HG03571 (cell line): Measurements from ENCODE around the gene TRPM4.
"Not testable (repeated sequence)": the region's sequence is repeated elsewhere in the genome, so short reads cannot be mapped to it uniquely, and the experiment has no call there.

Source experiments
- ATAC-seq: cut with Tn5 transposase; IDR thresholded peaks from one replicate; pipeline ENCODE4 v1.9.1; 2021; ENCODE audit not compliant: unreplicated experiment

The TRPM4 gene

GRCh38 chr19:49157445-49158224, at the start of gene TRPM4:
Gene TRPM4 (plus strand): TSS chr19:49157792. CDS start chr19:49157867, 75 bp downstream.
- ATAC-seq, result no peak

DNA sequence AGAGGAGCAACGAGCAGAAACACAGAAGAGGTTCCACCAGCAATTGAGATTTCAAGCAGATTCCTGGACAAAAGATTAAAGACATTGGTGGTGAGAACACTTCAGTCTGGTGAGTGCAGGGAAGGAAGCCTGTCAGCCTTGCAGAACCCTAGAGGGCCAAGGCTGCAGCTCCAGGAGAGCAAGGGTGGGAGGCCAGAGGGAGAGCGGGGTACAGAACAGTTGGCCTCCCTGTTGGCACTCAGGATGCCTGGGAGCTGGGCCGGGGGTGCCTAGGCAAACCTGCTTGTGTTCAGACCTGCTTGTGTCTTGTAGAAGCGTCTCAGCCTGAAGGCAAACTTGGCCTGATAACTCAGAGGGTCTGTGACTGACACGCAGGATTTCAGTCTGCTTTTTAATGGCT, 48.5 kb upstream of the TRPM4 start:
- ATAC-seq, result no peak

GRCh38 chr19:49109569-49110233, 47.9 kb upstream of the TRPM4 start:
- no peak for ATAC-seq

- no peak for ATAC-seq
These were observed 47.0 kb upstream of the TRPM4 start for GRCh38 chr19:49110567-49110966.

DNA sequence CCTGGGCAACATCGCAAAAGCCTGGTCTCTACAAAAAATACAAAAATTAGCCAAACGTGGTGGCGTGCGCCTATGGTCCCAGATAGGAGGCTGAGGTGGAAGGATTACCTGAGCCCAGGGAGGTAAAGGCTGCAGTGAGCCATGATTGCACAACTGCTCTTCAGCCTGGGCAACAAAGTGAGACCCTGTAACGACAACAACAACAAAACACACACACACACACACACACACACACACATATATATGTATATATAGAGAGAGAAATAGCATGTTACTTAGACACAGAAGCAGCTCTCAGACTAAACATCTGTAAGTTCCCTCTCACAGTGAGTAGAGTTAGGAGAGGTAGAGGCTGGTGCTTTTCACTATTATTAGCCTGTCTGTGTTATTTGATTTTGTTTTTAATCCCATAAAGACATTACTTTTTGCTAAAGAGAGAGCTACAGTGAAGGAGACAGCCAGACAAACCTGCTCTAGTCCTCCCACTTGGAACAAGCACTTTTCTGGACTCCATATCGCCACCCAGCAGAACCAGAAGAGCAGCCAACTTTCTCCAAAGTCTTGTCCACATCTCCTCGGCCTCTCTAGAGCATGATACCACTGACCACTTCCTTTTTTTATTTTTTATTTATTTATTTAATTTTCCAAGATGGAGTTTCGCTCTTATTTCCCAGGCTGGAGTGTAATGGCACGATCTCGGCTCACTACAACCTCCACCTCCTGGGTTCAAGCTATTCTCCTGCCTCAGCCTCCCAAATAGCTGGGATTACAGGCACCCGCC, 46.2 kb upstream of the TRPM4 start:
- ATAC-seq, result no peak

DNA sequence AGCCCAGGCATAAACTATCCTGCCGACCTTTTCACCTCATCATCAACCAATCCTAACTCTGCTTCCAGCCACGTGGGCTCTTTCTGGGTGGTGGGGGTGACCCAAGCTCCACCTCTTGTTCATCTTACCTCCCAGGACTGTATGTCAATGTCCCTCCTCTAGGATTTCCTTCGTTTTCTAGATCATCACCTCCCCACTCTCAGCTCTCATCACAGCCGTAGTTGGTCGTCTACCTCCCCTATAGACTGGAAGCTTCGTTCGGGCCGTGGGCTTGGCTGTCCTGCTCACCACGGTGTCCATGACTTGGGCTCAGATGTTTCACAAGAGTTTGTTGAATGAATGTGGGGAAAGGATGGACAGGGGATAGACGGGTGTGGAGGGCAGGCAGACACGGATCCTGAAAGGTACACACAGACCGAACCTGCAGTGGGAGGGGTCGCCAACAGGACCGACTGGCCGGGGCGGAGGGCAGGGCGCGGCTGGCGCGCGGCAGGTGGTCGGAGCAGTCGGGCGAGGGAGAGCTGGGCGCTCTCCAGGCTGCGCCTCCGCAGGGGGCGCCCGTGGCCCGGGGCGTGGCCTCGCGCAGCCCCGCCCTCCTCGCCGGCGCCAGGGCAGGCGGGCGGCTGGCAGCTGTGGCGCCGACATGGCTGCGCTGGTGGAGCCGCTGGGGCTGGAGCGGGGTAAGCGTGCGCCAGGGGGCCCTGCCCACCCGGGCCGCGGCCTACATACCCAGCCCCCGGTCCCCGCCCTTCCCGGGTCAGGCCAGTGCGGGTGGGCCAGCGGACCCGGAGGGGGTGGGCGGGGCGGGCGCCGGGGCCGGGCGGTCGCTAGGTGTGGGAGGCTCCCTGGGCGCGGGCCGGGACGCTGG, 43.6 kb upstream of the TRPM4 start, which contains the start of gene LIN7B:
Gene LIN7B, plus strand, starts transcription at position 609 of the 868 bp plus-strand sequence. Its CDS starts 35 bp downstream, at position 644.
- ATAC-seq, result no peak

GRCh38 chr19:49114630-49115363, 42.8 kb upstream of the TRPM4 start:
- no peak for ATAC-seq

- ATAC-seq, result no peak
These were observed 41.0 kb upstream of the TRPM4 start for GRCh38 chr19:49116544-49116943.

DNA sequence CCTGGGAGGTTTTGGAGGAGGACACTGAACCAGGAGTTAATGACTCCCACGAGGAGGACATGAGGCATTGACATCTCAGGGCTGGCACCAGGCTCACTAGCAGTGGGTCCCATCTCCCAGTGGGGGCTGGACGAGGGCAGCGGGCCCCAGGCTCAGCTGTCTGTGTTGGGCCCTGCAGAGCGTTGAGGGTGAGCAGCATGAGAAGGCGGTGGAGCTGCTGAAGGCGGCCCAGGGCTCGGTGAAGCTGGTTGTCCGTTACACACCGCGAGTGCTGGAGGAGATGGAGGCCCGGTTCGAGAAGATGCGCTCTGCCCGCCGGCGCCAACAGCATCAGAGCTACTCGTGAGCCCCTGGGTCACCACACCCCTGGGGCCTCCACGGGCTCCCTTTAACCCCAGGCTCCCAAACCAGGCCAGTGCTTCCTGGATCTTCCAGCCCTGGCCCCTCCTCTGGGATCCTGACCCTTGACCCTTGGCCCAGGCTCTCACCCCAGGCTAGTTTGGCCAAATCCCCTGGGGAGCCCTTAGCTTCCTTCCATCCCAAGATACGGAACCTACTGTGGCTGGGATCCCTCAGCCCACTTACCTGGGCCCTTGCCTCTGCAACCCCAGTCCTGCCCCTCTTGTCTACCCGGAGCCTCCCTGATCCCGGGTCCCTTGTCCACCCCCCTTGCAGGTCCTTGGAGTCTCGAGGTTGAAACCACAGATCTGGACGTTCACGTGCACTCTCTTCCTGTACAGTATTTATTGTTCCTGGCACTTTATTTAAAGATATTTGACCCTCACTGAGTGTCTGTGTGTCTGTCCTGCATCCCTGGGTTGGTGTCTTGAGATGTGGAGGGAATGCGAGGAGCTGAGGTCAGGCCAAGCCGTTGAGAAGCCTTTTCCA, 39.7 kb upstream of the TRPM4 start:
- no peak for ATAC-seq

DNA sequence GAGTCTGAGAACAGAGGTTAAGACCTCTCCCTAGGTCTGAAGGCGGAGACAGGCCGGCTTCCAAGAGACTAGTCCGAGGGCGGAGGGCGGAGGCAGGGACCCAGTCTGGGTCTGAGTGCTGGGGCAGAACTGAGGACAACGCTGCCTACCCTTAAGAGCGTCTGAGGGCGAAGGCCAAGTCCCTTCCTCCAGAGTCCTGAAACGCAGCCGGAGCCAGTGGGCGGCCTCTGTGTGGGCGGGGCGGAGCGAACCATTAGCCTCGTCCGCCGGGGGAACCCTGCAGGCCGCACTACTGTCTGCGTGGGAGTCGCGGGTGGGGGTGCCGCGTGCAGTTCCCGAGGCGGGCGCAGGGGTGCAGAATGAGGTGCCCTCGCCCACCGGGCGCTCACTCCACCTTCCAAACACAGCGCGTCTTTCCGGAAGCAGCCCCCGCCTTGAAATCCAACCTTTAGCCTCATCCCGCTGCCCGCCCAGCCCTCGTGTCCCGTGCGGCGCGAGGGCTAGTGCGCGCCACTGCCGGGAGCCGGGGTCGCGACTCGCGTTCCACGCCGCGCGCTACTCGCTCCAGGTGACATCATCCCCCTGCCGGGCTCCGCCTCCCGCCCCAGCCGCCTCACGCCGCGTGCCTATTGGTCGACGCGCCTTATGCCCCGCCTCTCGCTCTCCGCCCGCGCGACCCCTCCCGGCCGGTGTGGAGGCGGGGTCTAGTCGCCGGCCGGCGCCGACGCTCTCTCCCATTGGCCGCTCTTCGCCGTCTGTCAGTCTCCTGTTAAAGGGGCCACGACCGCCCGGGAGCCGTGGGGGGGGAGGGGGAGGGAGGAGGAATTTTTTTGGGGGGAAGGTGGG, 38.8 kb upstream of the TRPM4 start, which contains the start of gene C19orf73:
Gene C19orf73, minus strand, starts transcription at position 579 of the 846 bp plus-strand sequence. Its CDS starts 121 bp downstream, at position 458.
- ATAC-seq, result peak; percentile 58

DNA sequence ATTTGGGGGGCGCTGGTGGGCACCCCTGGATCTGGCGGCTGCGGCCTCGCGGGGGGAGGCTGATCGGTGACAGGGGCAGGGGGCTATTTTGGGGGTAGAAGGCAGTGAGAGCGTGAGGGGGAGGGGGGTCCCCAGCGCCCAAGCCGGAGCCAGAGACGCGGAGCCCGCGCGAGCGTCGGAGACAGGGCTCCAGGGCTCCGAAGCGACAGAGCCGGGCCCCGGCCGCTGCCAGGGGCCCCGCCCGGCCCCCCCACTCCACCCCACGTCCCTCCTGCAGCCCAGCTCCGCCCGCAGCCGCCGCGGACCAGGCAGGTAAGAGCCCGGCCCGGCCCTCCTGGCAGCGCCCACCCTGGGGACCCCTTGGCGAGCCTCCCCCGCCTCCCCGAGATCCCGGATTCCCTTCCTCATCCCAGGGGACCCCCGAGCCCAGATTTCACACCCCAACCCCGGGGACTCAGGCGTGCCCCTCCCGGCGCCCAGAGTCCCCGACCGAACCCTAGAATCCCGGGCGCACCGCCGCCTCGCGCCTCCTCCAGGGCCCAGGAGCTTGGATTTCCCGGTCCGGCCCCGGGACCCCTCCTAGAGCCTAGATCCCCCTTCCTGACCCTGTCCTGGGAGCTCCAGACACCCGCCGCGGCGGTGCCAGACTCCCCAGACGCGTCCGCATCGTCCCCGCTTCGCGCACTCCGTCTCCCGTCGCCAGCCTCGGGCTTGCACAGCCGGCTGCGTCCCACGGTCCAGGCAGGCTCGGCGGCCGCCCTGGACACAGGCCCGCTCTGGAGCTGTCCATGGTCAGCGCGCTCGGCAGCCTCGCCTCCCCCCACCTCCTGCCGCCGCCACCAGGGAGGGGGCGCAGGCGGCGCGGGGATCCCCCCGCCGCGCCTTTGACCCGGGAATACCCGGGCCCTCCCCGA, 37.9 kb upstream of the TRPM4 start, which contains the start of gene PPFIA3:
Gene PPFIA3, plus strand, starts transcription at position 134 of the 914 bp plus-strand sequence. CDS start 8,330 bp downstream, outside the sequence.
- no peak for ATAC-seq

DNA sequence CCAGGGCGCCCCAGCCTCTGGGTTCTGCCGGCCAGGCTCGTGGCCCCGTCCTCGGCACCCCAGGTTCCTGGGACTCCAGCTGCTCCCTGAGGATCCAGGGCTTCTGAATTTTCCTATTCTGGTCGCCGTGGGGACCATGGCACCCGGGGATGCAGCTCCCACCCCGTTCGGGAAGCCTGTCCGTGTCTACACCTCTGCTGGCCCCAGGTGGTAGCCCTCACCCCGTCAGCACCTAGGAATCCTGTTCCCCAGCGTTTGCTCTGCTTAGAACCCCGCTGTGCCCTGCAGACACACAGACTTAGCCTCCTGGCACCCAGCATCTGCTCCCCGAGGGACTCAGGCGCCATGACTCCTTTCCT, 37.3 kb upstream of the TRPM4 start:
- ATAC-seq, result no peak

DNA sequence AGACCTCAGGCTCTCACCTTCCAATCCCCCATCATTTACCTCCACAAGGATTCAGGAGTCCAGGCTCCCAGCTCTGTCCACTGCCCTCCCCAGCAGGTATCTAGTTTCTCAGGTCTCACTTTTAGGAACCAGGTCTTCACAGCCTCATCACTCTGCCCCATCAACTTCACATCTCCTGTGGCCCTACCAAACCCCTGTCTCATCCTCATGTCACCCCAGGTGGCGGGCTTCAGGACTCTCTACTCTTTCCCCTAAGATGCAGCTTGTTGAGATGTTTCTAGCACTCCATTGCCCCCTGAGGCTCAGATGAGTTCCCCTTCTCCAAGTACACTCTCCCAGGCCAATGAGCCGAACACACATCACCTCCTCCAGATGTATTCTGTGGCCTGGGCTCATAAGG, 36.7 kb upstream of the TRPM4 start:
- ATAC-seq, result no peak

GRCh38 chr19:49121841-49122240, 35.8 kb upstream of the TRPM4 start:
- not testable (repeated sequence) for ATAC-seq

DNA sequence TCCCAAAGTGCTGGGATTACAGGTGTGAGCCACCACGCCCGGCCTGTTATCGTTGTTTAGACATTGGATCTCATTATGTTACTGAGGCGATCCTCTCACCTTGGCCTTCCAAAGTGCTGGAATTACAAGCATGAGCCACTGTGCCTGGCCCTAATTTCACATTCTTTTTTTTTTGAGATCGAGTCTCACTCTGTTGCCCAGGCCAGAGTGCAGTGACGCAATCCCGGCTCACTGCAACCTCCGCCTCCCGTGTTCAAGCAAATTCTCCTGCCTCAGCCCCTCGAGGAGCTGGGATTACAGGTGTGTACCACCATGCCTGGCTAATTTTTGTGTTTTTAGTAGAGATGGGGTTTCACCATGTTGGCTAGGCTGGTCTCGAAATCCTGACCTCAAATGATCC, 34.3 kb upstream of the TRPM4 start:
- not testable (repeated sequence) for ATAC-seq

DNA sequence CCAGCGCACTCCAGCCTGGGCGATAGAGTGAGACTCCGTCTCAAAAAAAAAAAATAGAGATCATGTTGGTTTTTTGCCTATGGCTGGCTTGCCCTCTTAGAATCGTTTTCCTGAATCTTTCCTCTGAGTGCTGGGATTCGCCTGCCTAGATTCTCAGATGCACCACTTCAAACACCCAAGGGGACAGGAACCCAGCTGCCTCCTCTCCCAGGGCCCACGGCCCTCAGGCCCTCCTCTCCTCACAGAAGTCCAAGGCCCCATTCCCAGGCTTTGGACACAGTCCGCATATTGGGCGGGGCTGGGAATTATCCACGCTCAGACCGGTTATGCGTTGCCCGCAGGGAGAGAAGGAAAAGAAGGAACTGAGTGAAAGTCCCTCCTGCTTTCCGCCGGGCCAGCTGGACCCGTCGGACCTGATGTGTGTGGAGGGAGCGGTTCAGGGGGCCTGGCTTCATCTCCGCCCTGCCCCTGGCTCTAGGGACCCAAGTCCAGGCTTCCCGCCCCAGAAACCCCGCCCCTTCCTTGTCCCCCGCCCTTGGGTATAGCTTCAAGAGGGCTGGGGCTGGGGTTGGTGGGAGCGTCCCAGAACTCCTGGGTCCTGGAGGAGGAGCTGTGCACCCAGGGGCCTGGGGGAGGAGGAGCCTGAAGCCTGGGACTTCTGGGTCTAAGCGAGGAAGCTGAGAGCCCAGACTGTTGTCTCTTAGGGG, 32.4 kb upstream of the TRPM4 start:
- no peak for ATAC-seq
